ENCODE results near the gene KRT39.

The KRT39 gene

DNA sequence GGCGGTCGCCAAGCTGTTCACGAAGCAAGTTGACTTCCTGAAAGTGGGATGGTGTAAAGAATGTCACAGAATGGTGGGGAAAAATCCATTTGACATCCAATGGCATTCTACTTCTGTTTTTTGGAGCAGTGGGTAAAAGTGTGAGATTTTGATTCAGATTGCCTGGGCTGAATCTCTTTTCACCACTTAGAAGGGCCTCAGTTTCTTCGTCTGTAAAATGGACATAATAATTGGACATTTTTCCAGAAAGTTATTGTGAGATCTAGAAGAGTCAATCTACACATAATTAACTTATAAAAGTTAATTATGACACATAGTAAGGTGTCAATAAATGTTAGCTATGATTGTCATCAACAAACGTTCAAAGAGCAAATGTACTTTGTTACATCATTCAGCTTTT, 14.4 kb upstream of the KRT39 start:
- in situ Hi-C loops (cut with MboI; ENCODE audit: low sequenced_read_pairs), result no loop called here

DNA sequence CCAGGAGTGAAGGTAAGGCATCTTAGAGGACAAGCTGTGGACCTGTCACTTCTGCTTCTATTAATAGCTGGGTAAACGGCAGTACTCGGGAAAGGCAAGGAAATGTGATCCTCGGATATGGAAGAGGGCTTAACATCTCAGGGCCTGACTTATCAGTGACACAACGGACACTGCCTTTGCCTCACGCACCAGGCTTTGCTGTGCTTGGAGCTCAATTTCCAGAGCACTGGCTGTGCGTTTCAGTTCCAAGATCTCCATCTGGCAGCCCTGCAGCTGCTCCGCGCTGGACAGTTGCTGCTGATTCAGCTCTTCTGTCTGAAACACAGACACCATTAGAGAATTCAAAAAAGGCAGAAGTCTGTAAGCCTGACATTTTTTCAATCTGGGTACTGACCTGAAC, 13.8 kb upstream of the KRT39 start:
- in situ Hi-C loops (cut with MboI; ENCODE audit: low sequenced_read_pairs), result no loop called here

DNA sequence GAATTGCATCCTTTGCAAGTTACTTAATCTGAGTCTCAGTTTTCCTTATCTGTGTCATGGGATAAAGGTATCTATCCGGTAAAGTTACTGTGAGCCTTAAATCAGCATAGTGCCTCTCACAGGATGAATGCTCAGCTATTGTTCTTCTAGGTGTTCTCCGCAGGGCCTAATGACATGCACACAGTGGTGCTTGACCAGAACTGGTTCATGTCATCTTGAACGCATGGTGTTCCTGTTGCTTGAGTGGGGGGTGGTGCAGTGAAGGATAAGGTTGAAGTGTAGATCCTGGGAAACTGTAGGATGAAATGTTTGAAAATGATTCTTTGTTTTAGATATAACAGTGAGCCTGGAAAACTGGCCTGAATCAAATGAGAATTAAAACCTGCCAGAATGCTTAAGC, 13.4 kb upstream of the KRT39 start:
- in situ Hi-C loops (cut with MboI; ENCODE audit: low sequenced_read_pairs), result no loop called here

DNA sequence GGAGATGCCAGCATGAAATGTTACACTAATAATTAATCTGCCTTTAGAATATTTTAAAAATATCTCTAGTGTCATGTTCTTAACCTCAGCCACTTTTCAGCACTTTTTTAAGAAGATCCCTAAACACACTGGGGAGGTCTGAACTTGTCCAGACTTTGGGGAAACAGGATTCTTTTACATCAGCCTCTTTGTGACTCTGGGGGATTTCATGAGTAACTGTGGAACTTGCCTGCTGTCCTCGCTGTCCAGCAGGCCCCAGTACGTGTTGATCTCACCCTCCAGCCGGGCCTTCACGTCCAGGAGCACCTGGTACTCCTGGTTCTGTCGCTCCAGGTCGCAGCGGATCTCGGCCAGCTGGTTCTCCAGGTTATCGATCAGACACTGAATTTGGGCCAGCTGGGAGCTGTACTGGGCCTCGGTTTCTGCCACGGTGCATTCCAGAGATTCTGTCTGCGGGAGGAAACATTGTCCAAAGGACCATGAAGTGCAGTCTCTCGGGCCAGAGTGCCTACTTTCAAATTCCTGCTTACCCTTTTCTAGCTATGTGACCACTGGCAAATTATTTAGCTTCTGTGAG, 11.9 kb upstream of the KRT39 start:
- in situ Hi-C loops (cut with MboI; ENCODE audit: low sequenced_read_pairs), result no loop called here

DNA sequence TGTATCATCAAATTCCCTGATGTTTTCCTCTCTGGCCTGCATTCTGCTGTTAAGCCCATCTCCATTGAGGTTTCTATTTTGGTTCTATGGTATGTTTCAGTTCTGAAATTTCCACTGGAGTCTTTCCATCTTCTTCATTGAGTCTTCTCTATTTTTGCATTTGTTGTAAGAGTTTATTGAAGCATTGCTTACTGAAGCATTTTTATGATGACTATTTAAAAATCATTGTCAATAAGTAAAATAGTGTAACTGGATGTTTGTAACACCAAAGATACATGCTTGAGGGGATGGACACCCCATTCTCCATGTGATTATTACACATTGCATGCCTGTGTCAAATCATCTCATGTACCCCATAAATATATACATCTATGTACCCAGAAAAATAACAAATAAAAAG, 8.8 kb upstream of the KRT39 start:
- in situ Hi-C loops (cut with MboI; ENCODE audit: low sequenced_read_pairs), result no loop called here

DNA sequence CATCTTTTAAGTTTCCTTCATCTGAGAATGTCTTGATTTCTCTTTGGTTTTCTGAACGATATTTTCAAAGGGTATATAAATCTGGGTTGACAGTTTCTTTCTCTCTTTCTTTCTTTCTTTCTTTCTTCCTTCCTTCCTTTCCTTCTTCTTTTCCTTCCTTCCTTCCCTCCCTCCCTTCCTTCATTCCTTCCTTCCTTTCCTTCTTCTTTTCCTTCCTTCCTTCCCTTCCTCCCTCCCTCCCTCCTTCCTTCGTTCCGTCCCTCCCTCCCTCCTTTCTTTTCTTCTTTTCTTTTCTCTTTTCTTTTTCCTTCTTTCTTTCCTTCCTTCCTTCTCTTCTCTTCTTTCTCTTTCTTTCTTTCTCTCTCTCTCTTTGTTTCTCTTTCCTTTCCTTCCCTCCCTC, 7.6 kb upstream of the KRT39 start:
- in situ Hi-C loops (cut with MboI; ENCODE audit: low sequenced_read_pairs), result no loop called here

DNA sequence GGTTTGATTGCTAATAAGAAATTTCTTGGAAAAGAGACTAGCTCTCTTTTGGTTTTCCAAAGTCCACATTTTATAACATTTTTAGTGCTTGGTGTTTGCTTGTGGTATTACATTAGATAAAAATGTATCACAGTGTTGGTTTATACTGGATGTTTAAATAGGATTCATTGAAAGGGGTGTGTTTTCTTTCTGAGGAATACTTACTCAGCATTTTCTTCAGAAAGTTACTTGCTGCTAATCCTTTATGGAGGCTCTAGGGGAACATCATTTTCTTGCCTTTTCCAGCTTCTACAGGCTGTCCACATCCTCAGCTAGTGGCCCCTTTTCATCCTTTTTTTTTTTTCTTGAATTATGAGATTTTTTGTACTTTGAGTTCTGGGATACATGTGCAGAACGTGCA, 834 bp upstream of the KRT39 start:
- in situ Hi-C loops (cut with MboI; ENCODE audit: low sequenced_read_pairs), result no loop called here

DNA sequence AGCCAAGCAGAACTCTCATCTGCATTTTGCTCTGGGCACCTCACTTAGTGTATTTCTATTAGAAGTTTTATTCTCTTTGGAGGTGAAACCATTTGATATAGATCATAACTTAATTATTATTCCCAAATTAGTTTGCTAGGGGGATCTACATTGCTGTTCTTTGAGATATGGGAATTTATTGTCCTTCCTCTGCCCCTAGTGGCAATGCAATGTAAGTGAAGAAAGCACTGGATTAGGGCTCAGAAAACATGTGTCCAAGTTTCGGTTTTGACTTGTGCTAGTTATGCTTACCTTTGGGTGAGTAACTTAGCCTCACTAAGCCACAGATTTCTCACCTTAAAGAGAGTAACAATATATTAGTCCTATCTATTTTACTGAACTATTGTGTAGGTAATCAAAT, 2.9 kb downstream of the KRT39 start:
- in situ Hi-C loops (cut with MboI; ENCODE audit: low sequenced_read_pairs), result no loop called here

DNA sequence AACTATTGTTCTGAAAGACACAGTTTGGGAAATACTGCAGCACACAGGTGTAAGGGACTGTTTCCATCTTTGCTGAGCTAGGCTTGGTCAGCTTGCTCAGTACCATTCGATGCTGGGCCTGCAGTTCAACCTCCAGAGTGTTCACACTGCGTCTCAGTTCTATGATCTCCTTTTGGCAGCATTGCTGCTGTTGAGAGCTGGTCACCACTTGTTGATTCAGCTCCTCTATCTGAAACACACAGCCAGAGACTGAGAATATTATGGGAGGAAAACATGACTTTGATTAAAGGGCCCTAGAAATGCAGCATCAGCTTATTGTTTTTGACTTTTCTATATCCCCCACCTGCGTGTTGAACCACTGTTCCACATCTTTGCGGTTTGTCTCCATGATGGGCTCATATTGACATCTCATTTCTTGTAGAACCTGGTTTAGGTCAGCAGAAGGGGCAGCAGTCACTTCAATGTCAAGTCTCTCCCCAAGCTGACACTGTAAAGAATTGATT, 4.6 kb downstream of the KRT39 start:
- in situ Hi-C loops (cut with MboI; ENCODE audit: low sequenced_read_pairs), result no loop called here

DNA sequence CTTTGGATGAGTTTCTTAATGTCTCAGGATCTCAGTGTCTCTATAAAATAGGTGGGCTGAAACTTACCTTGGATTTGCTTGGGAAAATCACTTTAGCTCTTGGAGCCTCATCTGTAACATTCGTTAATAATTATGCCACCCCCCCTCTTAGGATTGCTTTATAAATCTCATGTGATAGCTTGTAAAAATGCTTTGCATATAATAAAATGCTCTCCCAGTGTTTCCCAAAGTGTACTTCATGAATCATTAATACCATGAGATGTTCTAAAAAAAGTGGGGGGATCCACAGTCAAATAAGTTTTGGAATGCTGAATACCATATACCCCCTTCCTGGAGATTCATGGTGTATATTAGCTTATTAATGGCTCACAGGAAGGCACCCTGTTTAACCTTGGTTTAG, 5.2 kb downstream of the KRT39 start:
- in situ Hi-C loops (cut with MboI; ENCODE audit: low sequenced_read_pairs), result no loop called here

DNA sequence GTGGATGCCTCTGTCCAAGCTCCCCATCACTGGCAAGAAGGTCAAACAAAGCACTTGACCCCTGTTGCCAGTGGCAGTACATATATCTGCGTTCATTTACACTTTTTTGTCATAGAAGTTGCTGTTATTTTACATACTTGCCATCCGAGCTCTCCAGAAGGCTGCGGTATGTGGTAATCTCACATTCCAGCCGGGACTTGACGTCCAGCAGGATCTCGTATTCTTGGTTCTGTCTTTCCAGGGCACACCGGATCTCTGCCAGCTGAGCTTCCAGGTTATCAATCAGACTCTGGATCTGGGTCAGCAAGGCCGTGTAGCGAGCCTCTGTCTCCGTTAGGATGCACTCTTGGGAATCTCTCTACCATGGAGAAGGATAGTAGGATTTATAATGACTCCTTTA, 6.6 kb downstream of the KRT39 start:
- in situ Hi-C loops (cut with MboI; ENCODE audit: low sequenced_read_pairs), result no loop called here

DNA sequence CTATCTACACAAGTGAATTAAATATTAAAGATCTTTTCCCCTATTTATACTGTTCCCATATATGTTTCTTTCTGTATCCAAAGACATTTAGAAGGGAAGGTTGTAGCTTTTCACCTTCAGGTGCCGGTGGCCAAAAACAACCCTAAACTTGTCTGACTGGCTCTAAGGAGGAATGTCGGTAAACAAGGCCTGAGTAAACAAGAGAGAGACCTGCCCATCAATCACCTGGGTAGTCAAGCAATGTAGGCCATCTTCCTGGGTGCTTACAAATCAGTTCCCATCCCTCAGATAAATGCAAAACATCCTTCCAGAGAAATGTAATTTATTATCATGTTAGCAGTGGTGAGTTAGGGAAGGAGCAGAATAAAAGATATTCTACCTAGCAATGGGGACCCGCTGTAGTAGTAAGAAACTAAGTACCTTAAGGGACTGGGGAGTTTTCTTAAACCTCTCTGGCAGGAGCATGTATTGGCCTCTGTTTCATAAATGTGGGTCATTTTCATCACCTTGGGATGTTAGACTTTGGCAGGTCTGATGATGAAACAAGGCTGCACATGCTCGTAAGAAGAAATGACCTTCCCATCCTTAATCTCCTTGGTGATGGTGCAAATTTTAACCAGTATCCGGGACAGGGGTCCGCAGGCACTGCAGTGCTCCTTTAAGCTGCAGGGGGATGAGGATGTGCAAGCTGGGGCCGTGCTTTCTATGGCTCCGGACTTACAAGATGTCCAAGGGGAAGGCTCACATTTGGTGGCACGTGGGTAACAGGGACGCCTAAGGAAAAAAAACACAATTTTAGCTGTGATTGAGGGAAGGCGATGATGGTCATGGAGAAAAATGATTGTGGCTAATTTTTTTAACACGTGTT, 8.4 kb downstream of the KRT39 start:
- in situ Hi-C loops (cut with MboI; ENCODE audit: low sequenced_read_pairs), result no loop called here

DNA sequence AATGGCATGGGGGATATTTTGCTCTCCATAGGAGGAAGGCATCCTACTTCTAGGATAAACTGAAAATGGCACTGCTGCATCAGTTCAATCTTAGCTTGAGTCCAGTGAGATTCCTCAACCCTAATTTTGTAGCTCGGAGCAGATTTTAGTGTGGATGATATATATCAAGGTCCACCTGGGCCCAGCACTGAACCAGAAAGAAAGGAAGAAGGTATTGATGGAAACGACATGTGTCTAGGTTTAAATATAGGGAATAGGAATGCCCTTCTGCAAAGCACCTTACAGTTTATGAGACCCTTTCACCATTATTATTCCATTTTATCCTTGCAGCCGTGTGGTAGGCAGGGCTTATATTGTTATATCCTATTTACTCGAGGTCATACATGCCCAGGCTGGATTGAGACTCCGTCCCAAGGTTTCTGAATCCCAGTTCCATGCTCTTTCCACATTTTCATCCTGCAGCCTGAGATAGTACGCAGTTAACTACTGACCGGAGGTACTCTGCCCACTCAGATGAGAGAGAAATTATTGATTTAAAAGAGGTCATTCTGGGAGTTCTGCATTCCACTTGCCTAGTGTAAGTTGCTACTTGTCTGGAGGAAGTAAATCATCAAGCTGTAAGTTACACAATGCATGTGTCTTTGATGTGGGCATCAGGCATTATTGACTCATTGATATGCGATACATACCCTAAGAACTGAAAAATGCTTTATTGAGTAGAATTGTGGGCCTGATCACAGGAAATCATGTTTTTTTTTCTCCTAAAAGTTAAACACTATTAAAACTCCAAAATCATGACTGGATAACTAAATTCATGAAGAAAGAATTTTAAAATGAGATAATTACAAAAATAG, 10.1 kb downstream of the KRT39 start:
- in situ Hi-C loops (cut with MboI; ENCODE audit: low sequenced_read_pairs), result no loop called here

DNA sequence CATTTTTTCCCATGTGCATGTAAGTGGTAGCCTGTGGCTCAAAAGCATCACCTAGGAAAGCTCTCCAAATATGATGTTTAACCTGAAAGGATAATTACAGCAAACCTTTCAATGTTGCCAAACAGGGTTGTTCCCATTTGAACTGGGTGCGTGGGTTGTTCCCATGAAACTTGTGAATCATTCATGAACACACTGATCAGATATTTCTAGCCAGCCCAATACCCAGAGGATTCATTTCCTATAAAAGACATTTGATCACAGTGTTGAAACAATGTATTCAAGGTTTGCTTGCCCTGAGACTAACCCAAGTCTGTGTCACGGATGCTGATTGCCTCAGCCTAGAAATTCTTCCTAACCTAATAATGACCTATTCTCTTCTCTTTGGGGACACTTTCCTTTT, 12.9 kb downstream of the KRT39 start:
- in situ Hi-C loops (cut with MboI; ENCODE audit: low sequenced_read_pairs), result no loop called here

DNA sequence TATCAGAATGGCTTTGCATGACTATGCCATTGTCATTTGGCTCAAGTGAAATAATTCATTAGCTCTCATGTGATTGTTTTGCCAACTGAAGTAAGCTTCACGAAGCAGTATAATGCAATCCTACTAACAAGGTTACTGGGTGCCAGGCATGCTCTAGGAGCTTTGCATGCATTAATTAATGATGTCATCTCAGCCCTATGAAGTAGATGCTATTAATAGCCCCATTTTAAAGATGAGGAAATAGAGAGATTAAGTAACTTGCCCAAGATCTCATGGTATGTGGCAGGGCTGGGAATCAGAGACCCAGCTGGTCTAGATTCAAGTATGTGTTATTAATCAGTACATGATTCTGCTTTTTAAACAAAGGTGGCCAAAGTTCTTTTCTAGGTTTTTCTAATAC, 14.1 kb downstream of the KRT39 start:
- in situ Hi-C loops (cut with MboI; ENCODE audit: low sequenced_read_pairs), result no loop called here

DNA sequence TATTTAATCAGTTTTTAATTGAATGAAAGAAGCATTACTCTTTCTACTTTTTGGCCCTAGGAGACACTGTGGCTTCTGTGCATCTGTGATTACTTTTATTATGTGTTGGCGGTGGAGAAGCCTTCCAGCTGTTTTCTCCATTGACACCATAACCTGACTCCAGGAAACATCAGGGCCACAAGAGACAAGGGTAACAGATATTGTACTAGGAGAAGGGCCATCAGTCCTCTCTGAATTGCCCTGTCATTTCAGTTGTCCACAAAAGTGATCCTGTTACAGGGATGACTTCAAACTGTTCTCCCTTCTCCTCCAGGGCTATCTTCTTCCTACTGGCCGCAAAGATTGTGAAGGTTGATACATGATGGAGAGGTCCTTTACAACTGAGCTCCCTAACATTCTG, 14.6 kb downstream of the KRT39 start:
- in situ Hi-C loops (cut with MboI; ENCODE audit: low sequenced_read_pairs), result no loop called here

DNA sequence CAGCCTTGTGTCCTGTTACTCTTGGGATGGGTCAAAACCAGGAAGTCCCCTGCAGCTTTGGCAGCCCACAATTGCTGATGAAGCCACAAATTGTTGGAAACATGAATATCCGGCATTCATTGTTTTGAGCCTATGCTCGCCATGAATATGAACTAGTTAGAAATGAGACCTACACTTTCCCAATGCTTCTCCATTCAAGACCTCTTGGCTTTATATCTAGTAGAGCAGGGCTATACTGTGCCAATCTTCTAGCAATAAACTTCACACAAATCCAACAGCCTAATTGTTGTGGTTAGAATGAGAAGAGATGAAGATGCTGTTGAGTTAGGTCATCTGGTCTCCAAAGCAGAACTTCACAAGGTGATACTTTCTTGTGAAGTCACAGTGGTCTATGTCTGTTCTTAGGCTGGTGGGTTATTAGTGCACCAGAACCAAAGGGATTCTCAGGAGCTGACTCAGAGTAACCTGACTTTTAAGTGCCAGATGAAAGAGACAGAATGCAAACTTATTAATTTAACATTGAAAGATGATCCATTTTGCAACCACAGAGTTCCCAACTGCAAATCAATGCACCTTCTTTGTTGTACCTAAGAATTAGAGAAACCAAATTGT, 15.6 kb downstream of the KRT39 start:
- in situ Hi-C loops (cut with MboI; ENCODE audit: low sequenced_read_pairs), result no loop called here

DNA sequence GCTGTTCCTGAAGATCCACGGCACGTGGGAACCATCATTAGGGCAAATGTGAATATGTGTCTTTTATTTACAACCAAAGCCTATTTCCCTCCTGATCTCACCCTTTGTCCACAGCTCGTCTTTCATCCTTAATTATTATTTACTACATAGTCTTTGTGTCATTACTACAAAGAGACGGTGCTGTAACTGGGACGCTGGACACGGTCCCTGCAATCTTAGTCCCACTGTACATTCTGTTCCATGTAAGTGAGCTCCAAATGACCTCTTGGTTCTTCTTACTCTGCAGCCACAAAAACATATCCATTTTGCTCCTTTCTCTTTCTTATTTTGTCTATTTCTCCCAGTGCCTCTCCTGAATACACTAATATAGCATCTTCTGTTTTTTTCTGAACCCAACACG, 16.6 kb downstream of the KRT39 start:
- in situ Hi-C loops (cut with MboI; ENCODE audit: low sequenced_read_pairs), result no loop called here

DNA sequence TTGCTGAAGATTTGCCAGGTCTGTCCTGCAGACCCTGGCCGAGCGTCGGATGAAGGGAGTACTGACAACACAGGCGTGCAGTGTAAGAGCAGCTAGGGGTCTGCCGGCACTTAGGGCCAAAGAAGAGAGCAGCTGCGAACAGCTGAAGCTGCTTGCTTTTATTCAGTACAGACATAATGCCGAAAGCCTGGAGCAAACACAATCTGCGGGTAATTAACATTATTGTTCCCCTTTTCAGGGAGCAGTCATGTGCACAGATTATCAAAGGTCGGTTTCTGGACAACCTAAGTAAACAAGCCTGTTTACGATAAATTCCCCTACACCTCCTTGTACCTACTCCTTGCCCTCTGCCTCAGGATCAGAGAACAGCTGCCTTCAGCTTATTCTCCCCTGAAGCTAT, 17.3 kb downstream of the KRT39 start:
- in situ Hi-C loops (cut with MboI; ENCODE audit: low sequenced_read_pairs), result no loop called here

DNA sequence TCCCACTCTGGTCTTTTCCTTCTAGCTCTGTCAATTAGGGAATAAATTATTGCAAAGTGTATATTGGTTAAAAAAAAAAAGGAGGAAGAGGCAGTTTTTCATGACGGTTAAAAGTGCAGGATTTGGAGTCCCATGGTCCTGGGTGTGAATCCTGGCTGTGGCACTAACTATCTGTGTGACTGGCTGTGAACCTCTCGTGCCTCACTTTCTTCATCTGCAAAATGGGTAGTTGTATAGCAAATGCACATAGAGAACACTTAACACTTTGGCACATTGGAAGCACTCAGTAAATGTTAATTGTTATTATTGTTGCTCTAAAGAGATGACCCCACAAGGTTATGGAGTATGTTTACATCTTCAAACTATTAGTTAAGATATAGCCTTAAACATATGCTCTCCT, 18.8 kb downstream of the KRT39 start:
- in situ Hi-C loops (cut with MboI; ENCODE audit: low sequenced_read_pairs), result no loop called here

DNA sequence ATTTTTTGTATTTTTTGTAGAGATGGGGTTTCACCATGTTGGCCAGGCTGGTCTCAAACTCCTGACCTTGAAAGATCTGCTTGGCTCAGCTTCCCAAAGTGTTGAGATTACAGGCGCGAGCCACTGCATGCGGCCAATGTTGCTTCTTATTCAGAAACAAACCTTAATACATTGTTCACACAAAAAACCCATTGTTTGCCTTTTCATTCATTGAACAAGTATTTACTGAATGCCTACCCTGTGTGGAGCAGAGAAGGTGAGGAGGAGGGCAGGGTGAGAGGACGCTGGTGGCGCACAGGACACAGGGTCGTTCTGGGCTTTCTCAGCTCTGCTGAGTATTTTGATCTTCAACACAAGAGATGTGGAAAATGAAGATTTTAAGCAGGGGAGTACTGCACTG, 21.3 kb downstream of the KRT39 start:
- in situ Hi-C loops (cut with MboI; ENCODE audit: low sequenced_read_pairs), result no loop called here

All from hTERT RPE-1 (cell line).